Keratinocyte (primary cell): ENCODE results near the gene EYA3.

Source experiments
- CTCF ChIP-seq, 3 experiments: IDR thresholded peaks in 1 of 3; conservative IDR thresholded peaks in 1 of 3; optimal IDR thresholded peaks in 1 of 3; 2 replicates in 2 of 3; 3 replicates in 1 of 3; pipeline versions ENCODE3 to v1.5.1; 2011; ENCODE audit warnings: low read length in 3 of 3, mild to moderate bottlenecking in 3 of 3, moderate library complexity in 2 of 3, control low read depth in 1 of 3, inconsistent platforms in 1 of 3; ENCODE audit not compliant: insufficient read depth in 2 of 3; ENCODE audit errors: extremely low read depth in 1 of 3
- EZH2 ChIP-seq: IDR thresholded peaks from one replicate; pipeline ENCODE4 v1.6.1; 2012; ENCODE audit warnings: inconsistent platforms, mild to moderate bottlenecking, low read length, moderate library complexity

- TF ChIP-seq CTCF (optimal IDR thresholded peaks at IDR 0.05 in 1 of 3, IDR thresholded peaks at IDR 0.05 in 1 of 3, conservative IDR thresholded peaks at IDR 0.05 in 1 of 3; ENCODE audit: extremely low read depth in 1 of 3, insufficient read depth in 2 of 3, low read length in 3 of 3) (no peak), EZH2 (no peak)
Measured at GRCh38 chr1:27990920-27991537, 97.4 kb downstream of the EYA3 start.
